Activated CD8-positive, alpha-beta memory T cell treated with anti-CD3 and anti-CD28 coated beads, Interleukin-2, amount 50 U/mL, for 1 hour (primary cell): ENCODE results near the gene PTPN4.

Experiments
- DNase-seq: peaks from one replicate; pipeline ENCODE4 v3.0.0-alpha.2; 2020; ENCODE audit errors: extremely low read depth

PTPN4 gene

GRCh38 chr2:119734047-119734446, 25.7 kb upstream of the PTPN4 start:
- DNase-seq: no peak

GRCh38 chr2:119735565-119735964, 24.2 kb upstream of the PTPN4 start:
- no peak for DNase-seq

DNA sequence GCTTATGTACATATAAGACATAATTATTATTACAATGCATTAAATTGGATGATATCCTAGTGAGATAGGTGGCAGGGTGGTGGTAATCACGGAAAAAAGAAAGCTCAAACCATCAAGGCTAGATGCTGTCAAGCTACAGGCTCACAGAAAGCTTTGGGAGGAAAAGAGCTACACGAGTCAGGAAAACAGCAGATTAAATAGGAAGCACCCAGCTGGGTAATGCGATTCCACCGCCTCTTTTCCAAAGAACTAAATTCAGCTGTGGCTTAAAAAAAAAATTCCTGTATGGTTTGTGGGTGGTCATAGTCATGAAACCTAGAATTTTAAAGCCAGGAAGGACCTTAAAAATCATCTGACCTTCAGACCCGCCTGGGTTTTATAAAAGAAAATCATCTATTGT, 23.7 kb upstream of the PTPN4 start:
- DNase-seq: no peak

DNA sequence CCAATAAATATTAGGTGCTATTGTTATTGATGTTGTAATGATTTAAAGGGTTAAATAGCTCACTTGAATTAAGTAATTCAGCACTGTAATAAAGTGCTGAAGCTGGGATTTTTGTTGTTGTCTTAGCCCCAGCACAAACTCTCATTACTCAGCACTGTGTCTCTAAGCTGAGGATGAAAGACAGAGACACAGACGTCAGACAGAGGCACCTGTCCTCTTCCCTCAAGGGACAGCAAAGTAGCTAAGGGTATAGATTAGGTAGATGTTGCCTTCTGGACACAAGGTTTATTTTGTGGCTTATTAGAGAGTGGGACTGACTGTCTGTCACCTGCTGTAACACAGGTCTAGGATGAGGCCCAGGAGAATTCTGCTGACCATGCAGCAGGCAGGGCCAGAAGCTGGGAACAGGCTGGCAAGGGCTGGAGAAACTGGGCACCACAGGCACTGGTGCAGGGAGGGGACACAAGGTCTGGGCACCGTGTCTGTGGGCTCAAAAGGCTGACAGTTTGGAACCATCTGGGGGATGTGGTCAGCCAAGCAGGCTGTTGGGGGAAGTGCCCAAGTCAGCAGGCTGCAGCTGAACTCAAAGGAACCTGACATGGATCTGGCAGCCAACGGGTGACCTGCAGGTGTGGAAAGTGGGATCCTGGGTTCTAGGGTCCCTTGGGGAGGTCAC, 20.0 kb upstream of the PTPN4 start:
- DNase-seq: no peak

GRCh38 chr2:119741001-119741400, 18.7 kb upstream of the PTPN4 start:
- DNase-seq: no peak

DNA sequence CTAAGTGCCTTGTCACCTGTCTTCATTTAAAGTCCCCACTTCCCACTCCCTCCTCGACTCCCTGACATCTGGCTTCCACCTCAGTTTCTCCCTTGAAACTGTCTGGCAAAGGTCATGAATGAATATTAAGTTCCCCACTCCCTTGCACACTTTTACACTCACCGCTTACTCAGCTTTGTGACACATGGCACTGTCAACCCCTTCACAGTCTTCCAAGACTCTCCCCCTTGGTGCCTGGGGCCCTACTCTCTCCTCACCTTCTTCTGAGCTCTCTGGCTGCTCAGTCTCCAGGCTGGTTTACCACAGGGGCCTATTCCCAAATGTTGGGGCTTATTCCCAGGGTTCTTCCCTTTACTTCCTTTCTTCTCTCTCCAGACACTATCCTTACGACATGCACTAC, 17.9 kb upstream of the PTPN4 start:
- no peak for DNase-seq

GRCh38 chr2:119744335-119744939, 15.3 kb upstream of the PTPN4 start:
- no peak for DNase-seq

DNA sequence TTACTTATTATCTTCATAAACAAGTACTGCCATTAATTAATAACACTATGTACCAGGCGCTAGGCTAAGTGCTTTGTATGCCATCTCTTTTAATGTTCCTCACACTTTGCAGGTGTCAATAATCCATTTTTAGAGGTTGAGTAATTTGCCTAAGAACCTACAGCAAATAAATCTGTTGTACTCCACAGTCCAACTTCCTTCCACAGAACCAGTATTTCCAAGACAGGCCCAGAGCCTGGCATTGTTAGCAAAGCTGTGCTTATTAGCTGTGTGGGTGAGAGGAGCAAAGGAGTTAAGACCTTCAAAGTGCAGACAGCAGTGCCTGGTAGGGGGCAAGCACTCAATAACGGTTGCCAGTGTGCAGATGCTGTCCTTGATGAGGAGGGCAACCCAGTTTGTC, 14.2 kb upstream of the PTPN4 start:
- DNase-seq: no peak

GRCh38 chr2:119746836-119747686, 12.7 kb upstream of the PTPN4 start:
- DNase-seq: no peak

- DNase-seq: no peak
These were observed 11.6 kb upstream of the PTPN4 start for GRCh38 chr2:119748135-119748534.

GRCh38 chr2:119749477-119750012, 10.2 kb upstream of the PTPN4 start:
- DNase-seq: no peak

DNA sequence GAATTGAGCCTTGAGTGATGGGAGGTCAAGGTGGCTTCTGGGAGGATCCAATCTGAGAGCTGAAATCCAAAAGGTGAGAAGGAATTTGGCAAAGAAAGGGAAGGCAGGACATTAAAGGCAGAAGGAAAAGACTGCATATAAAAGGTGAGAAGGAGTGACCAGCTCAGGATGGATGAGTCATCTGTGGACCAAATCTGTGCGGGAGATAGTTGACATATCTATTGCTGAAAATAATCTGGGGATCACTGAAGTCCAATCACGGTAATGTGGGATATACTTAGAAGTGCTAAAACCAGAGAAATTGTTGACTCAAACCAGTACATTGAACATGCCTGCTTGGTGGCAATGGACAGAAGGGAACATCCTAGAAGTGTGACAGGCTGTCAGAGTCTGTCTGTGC, 8.0 kb upstream of the PTPN4 start:
- no peak for DNase-seq

- no peak for DNase-seq
These were observed 6.4 kb upstream of the PTPN4 start for GRCh38 chr2:119753041-119753929.

GRCh38 chr2:119753930-119754321, 5.8 kb upstream of the PTPN4 start:
- no peak for DNase-seq

DNA sequence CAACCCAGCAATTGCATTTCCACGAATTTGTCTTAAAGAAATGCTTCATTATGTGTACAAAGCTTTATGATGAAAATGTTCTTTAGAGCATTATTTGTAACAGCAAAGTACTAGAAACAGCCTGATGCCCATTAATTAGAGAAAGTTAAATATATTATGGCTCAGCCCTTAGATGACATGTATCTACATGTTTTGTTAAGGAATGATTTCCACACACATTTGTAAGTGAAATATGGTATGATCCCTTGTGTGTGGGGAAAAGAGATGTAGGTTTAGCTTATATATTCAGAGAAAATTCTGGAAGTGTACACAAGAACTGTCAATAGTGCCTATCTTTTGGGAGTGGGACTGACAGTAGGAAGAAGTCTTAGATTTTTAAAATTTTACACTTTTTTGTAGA, 3.8 kb upstream of the PTPN4 start:
- no peak for DNase-seq

DNA sequence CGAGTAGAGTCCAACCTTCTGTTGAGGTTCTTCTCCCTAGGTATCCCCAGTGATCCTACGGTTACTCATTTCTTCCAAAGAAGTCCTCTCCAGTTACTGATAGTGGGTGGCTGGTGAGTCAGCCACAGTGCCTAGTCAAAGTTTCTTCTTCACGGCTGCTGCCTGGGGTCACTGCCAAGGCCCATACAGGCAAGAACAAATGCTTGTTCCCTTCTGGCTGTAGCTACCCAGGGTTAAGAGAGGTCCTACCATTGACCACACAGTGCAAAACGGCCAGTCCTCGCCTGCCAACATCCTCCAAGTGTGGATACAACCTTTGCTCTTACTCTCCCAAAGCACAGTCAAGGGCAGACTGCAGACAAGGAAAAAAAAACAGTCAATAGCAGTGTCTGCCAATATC, 2.9 kb upstream of the PTPN4 start:
- DNase-seq: no peak

DNA sequence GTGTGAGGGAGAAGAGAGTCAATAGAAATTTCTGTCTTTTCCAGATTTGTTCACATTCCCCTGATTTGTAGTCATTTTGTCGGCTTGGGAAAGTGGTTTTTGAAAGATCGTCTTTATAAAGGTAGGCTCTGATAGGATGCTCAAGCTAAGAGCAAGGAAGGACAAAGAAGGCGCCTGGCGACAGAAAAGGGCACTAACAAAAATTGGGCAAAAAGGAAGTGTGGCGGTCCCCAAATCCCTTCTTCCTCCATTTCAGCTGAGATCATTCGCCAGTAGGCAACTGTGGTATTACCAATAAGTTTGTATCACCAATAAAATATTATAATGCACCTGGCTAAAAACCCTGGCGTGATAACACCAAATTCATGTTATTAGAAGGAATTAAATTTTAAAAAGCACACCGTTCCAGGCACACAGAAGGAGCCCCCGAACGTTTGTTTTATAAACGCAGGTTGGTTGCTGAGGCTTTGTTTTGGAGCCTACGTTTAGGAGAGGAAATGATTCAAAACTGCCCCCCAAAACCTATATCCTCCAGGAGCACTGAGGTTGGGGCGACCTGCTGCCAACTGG, 756 bp upstream of the PTPN4 start:
- no peak for DNase-seq

GRCh38 chr2:119760237-119760955, 674 bp downstream of the PTPN4 start:
- no peak for DNase-seq

DNA sequence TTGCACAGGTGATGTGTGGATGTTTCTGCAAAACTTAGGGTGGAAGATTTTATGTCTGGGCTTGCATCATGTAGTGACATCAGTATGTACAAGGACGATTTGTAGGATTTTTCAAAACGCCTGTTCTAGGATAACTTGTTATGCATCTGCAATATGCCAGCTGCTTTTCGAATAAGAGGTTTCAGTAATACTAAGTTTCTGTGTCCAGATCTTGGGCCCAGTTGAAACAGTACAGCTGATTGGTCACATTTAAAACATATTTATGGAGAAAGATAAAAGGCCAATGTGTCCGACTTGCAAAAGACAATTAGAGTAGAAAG, 1.2 kb downstream of the PTPN4 start:
- no peak for DNase-seq

- no peak for DNase-seq
These were observed 5.1 kb downstream of the PTPN4 start for GRCh38 chr2:119764832-119765231.
